ENCODE results near the gene ALDH1A3. TPM values are rescaled to one million over a fixed set of nuclear protein-coding genes. Genes with fewer than 3 reads are reported as not detected.

Gene ALDH1A3
- total and polyA plus RNA-seq, 2 donors (not counting 1 experiment from before 2014, with no cell fraction given) = not detected

GRCh38 chr15:100941536-100941935 lies 61.9 kb downstream of the ALDH1A3 start:
- H3K27ac Mint-ChIP-seq = no peak overlapping the region
- peaks cover 5% of the 10 kb centered on the region for H4K20me1 ChIP-seq (ENCODE audit: control insufficient read depth, insufficient read depth, low read length, poor library complexity, severe bottlenecking)
- no peaks in the 10 kb centered on the region for H3K27me3 ChIP-seq (replicated peaks in 1 of 4; ENCODE audit: control extremely low read depth in 1 of 4, control insufficient read depth in 3 of 4, insufficient read depth in 4 of 4, low read length in 3 of 4)
- no peaks in the 10 kb centered on the region for H3K9me3 ChIP-seq (ENCODE audit: control extremely low read depth in 1 of 3, control insufficient read depth in 2 of 3, insufficient read depth in 1 of 3, low read length in 2 of 3)
- no peak overlapping the region for H2AFZ ChIP-seq (ENCODE audit: insufficient read depth, low read depth, low read length, poor library complexity, severe bottlenecking)
- H3K79me2 ChIP-seq (ENCODE audit: control insufficient read depth, insufficient read depth, low read length) = peaks cover 28% of the 10 kb centered on the region
- 81% methylated on average over 10 of the region's 10 CpGs for WGBS (ENCODE audit: insufficient coverage)
- H3K9ac ChIP-seq (ENCODE audit: low read length) = no peak overlapping the region
- no peaks in the 10 kb centered on the region for H3K9me3 Mint-ChIP-seq (ENCODE audit: insufficient read depth)
- peak; percentile 48 for ATAC-seq (ENCODE audit: low read depth)
- H3K4me1 Mint-ChIP-seq = peaks cover 23% of the 10 kb centered on the region
- no peaks in the 10 kb centered on the region for H3K36me3 ChIP-seq (replicated peaks in 1 of 2; ENCODE audit: control extremely low read depth in 1 of 2, control insufficient read depth in 1 of 2, extremely low read depth in 1 of 2, insufficient read depth in 2 of 2, low read length in 1 of 2)
- H3K4me3 ChIP-seq (ENCODE audit: control extremely low read depth in 1 of 5, extremely low read depth in 1 of 5, insufficient read depth in 1 of 5, low read depth in 2 of 5, low read length in 4 of 5) = no peak overlapping the region
- H3K4me2 ChIP-seq (replicated peaks; ENCODE audit: low read depth, low read length, poor library complexity, severe bottlenecking) = peak overlapping the region; percentile 9
- H3K27ac ChIP-seq (ENCODE audit: low read length in 2 of 2) = peak overlapping the region in 1 of 2 donors; percentile 13
- intact Hi-C loops (cut with micrococcal nuclease) = loop anchor here (2.0 to 5.0 kb wide), 2 partner anchors 15 to 36 kb away; no protein-coding TSS in a partner anchor
- H3K4me1 ChIP-seq (ENCODE audit: control insufficient read depth in 2 of 2, insufficient read depth in 2 of 2, low read length in 2 of 2) = peaks cover 22 to 39% of the 10 kb centered on the region in 2 donors
- ChIA-PET CTCF (interaction anchor here (0.9 to 4.1 kb wide), 5 partner anchors 21 to 317 kb away, joined by 3 to 30 read pairs (median 6); no protein-coding TSS in a partner anchor), POLR2A (interaction anchor here (1.2 to 1.4 kb wide), 2 partner anchors 12 to 20 kb away, joined by 3 to 4 read pairs; no protein-coding TSS in a partner anchor)
- H3K4me3 Mint-ChIP-seq = no peak overlapping the region
- DNase-seq = peak; percentile 37
- no peak for TF ChIP-seq CTCF (IDR thresholded peaks at IDR 0.05)
- TF ChIP-seq EZH2 (IDR thresholded peaks at IDR 0.05; ENCODE audit: borderline replicate concordance, insufficient read depth, low read depth, low read length, poor library complexity, severe bottlenecking) = no peak
- H3K27me3 Mint-ChIP-seq = no peaks in the 10 kb centered on the region

GRCh38 chr15:100942656-100943425 lies 63.2 kb downstream of the ALDH1A3 start:
- H3K9me3 Mint-ChIP-seq (ENCODE audit: insufficient read depth) = no peaks in the 10 kb centered on the region
- CTCF ChIA-PET = interaction anchor here (0.7 to 4.1 kb wide), 4 partner anchors 22 to 262 kb away, joined by 7 to 30 read pairs (median 16); partner anchors contain the start of gene LRRK1
- peaks cover 27% of the 10 kb centered on the region for H3K4me1 Mint-ChIP-seq
- POLR2A ChIA-PET = no interaction called here
- no peak overlapping the region for H2AFZ ChIP-seq (ENCODE audit: insufficient read depth, low read depth, low read length, poor library complexity, severe bottlenecking)
- peaks cover 5% of the 10 kb centered on the region for H4K20me1 ChIP-seq (ENCODE audit: control insufficient read depth, insufficient read depth, low read length, poor library complexity, severe bottlenecking)
- H3K27ac Mint-ChIP-seq = no peak overlapping the region
- WGBS (ENCODE audit: insufficient coverage) = 91% methylated on average over 9 of the region's 10 CpGs
- no peak for ATAC-seq (ENCODE audit: low read depth)
- H3K4me2 ChIP-seq (replicated peaks; ENCODE audit: low read depth, low read length, poor library complexity, severe bottlenecking) = no peak overlapping the region
- no peak overlapping the region for H3K27ac ChIP-seq (ENCODE audit: low read length in 2 of 2)
- H3K27me3 ChIP-seq (replicated peaks in 1 of 4; ENCODE audit: control extremely low read depth in 1 of 4, control insufficient read depth in 3 of 4, insufficient read depth in 4 of 4, low read length in 3 of 4) = no peaks in the 10 kb centered on the region
- no peaks in the 10 kb centered on the region for H3K27me3 Mint-ChIP-seq
- H3K4me1 ChIP-seq (ENCODE audit: control insufficient read depth in 2 of 2, insufficient read depth in 2 of 2, low read length in 2 of 2) = peaks cover 22 to 40% of the 10 kb centered on the region in 2 donors
- H3K4me3 ChIP-seq (ENCODE audit: control extremely low read depth in 1 of 5, extremely low read depth in 1 of 5, insufficient read depth in 1 of 5, low read depth in 2 of 5, low read length in 4 of 5) = no peak overlapping the region
- no peak overlapping the region for H3K9ac ChIP-seq (ENCODE audit: low read length)
- peaks cover 0 to 2% of the 10 kb centered on the region in 2 experiments for H3K36me3 ChIP-seq (replicated peaks in 1 of 2; ENCODE audit: control extremely low read depth in 1 of 2, control insufficient read depth in 1 of 2, extremely low read depth in 1 of 2, insufficient read depth in 2 of 2, low read length in 1 of 2)
- H3K9me3 ChIP-seq (ENCODE audit: control extremely low read depth in 1 of 3, control insufficient read depth in 2 of 3, insufficient read depth in 1 of 3, low read length in 2 of 3) = no peaks in the 10 kb centered on the region
- H3K79me2 ChIP-seq (ENCODE audit: control insufficient read depth, insufficient read depth, low read length) = peaks cover 27% of the 10 kb centered on the region
- no peak for TF ChIP-seq EZH2 (IDR thresholded peaks at IDR 0.05; ENCODE audit: borderline replicate concordance, insufficient read depth, low read depth, low read length, poor library complexity, severe bottlenecking)
- TF ChIP-seq CTCF (IDR thresholded peaks at IDR 0.05) = no peak
- peak overlapping the region; percentile 8 for H3K4me3 Mint-ChIP-seq
- no peak for DNase-seq
- intact Hi-C loops (cut with micrococcal nuclease) = loop anchor here (5.0 kb wide), 1 partner anchor 34 kb away; no protein-coding TSS in a partner anchor

Measured in B cell (primary cell).